ENCODE results near the gene BFSP1.

DNA sequence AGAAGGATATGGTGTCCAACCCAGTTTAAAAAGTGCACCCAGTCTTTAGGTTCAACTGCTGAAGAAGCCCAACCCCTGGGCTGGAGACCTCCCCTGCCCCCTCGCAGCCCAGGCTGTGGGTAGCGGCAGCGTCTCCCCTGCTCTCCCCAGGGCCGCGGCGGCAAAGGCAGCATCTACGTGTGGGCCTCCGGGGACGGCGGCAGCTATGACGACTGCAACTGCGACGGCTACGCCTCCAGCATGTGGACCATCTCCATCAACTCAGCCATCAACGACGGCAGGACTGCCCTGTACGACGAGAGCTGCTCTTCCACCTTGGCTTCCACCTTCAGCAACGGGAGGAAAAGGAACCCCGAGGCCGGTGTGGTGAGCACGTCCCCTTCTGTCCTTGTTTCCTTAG lies 77.6 kb downstream of the BFSP1 start:
- no peak for TF ChIP-seq ZFP3 (CRISPR knock-in tag; IDR thresholded peaks at IDR 0.05)
- no peak for TF ChIP-seq ISL1 (CRISPR knock-in tag; IDR thresholded peaks at IDR 0.05)
- TF ChIP-seq ZC3H10 (CRISPR knock-in tag; IDR thresholded peaks at IDR 0.05) = no peak
- TF ChIP-seq, protein P1, sequence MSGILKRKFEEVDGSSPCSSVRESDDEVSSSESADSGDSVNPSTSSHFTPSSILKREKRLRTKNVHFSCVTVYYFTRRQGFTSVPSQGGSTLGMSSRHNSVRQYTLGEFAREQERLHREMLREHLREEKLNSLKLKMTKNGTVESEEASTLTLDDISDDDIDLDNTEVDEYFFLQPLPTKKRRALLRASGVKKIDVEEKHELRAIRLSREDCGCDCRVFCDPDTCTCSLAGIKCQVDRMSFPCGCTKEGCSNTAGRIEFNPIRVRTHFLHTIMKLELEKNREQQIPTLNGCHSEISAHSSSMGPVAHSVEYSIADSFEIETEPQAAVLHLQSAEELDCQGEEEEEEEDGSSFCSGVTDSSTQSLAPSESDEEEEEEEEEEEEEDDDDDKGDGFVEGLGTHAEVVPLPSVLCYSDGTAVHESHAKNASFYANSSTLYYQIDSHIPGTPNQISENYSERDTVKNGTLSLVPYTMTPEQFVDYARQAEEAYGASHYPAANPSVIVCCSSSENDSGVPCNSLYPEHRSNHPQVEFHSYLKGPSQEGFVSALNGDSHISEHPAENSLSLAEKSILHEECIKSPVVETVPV (CRISPR knock-in tag; IDR thresholded peaks at IDR 0.05) = no peak
- no peak for TF ChIP-seq GLIS3 (CRISPR knock-in tag; IDR thresholded peaks at IDR 0.05)
- TF ChIP-seq RARB (CRISPR knock-in tag; IDR thresholded peaks at IDR 0.05) = no peak
- TF ChIP-seq TCF4 (CRISPR knock-in tag; IDR thresholded peaks at IDR 0.05; ENCODE audit: borderline replicate concordance) = no peak
- TF ChIP-seq SNAI2 (CRISPR knock-in tag; IDR thresholded peaks at IDR 0.05) = no peak

Data from SK-N-SH treated with all-trans-retinoic acid at 6 μM for 48 hours (cell line).